K562 (cell line): ENCODE data around the gene OSM. TPM values are rescaled to one million over a fixed set of nuclear protein-coding genes. Genes with fewer than 3 reads are reported as not detected.

ENCODE experiments used
- ATAC-seq: fragments of 200-7000 bp; cut with Tn5 transposase; 3 replicates; pipeline ENCODE4 v1.9.1; 2020; ENCODE audit warnings: moderate library complexity
- BruUV-seq: library from RNA; stranded (reverse); fragments of 400-500 nt; replicated peaks from 2 replicates; lab custom pipeline; 2021; lab: Mats Ljungman, UMichigan
- CTCF ChIA-PET: fragments of 300-600 bp; formaldehyde crosslinking; extraction: SDS; loops from one replicate; lab custom pipeline; 2021; ENCODE audit warnings: low intra/inter-chr PET ratio; lab: Yijun Ruan, JAX
- POLR2A ChIA-PET: fragments of 300-600, 350-650 bp; sonication (Branson Sonifier 250); formaldehyde crosslinking; extraction: SDS; loops from one replicate; lab custom pipeline; 2021; ENCODE audit warnings: antibody characterized with exemption, inconsistent platforms; lab: Yijun Ruan, JAX
- DNase-seq, 4 experiments: peaks; one replicate each; pipeline versions ENCODE4 v3.0.0 to v3.0.0-alpha.2; 2011 to 2018; ENCODE audit warnings: low spot score in 3 of 4, mixed read lengths in 3 of 4; ENCODE audit errors: extremely low read depth in 1 of 4
- FAIRE-seq: peaks from 2 replicates; lab custom pipeline; 2011; peaks lifted over from hg19 to GRCh38; lab: Jason Lieb, UNC
- H2AFZ ChIP-seq: 2 replicates; pipeline ENCODE4 v1.6.0; 2011; ENCODE audit warnings: low read depth, low read length, control low read depth, inconsistent platforms
- H3K27ac ChIP-seq: fragments of 200-600 bp; 3 replicates; pipeline ENCODE4 v1.8.0; 2011; ENCODE audit warnings: low read depth, mild to moderate bottlenecking, control low read depth, inconsistent platforms, low read length, moderate library complexity, mixed read lengths; ENCODE audit errors: extremely low read depth
- H3K27me3 ChIP-seq, 2 experiments: fragments of 300-600 bp in 1 of 2; 2 replicates in 1 of 2; 3 replicates in 1 of 2; pipeline versions ENCODE4 v1.6.0 to v1.8.0; 2011; ENCODE audit warnings: inconsistent platforms in 2 of 2, low read length in 2 of 2, mild to moderate bottlenecking in 1 of 2, mixed read lengths in 1 of 2, moderate library complexity in 1 of 2; ENCODE audit not compliant: control insufficient read depth in 2 of 2, insufficient read depth in 2 of 2
- H3K36me3 ChIP-seq: fragments of 300-600 bp; 3 replicates; pipeline ENCODE4 v1.8.0; 2011; ENCODE audit warnings: mild to moderate bottlenecking, low read length, inconsistent platforms; ENCODE audit not compliant: control insufficient read depth, insufficient read depth
- H3K4me1 ChIP-seq, 2 experiments: fragments of 200-600 bp in 1 of 2; replicated peaks in 1 of 2; 2 replicates in 1 of 2; 3 replicates in 1 of 2; pipeline versions ENCODE4 v1.5.1 to v1.8.0; 2011; ENCODE audit warnings: inconsistent platforms in 2 of 2, low read length in 2 of 2, mild to moderate bottlenecking in 1 of 2, mixed read lengths in 1 of 2, moderate library complexity in 1 of 2; ENCODE audit not compliant: control insufficient read depth in 2 of 2, insufficient read depth in 2 of 2
- H3K4me2 ChIP-seq: 2 replicates; pipeline ENCODE4 v1.6.1; 2011; ENCODE audit warnings: low read length, control low read depth, inconsistent platforms, mixed read lengths; ENCODE audit not compliant: insufficient read depth
- H3K4me3 ChIP-seq: fragments of 200-600 bp; sonication (generic), shearing (Covaris generic); 2 replicates; pipeline ENCODE4 v1.5.1; 2016; ENCODE audit warnings: control low read depth, inconsistent platforms
- H3K79me2 ChIP-seq: fragments of 200-600 bp; 3 replicates; pipeline ENCODE4 v1.8.0; 2011; ENCODE audit warnings: low read length, inconsistent platforms; ENCODE audit not compliant: control insufficient read depth, insufficient read depth
- H3K9ac ChIP-seq, 2 experiments: 2 replicates each; pipeline versions ENCODE4 v1.6.0 to v1.6.1; 2011; ENCODE audit warnings: low read depth in 2 of 2, low read length in 2 of 2, control low read depth in 1 of 2, inconsistent platforms in 1 of 2, mild to moderate bottlenecking in 1 of 2, mixed read lengths in 1 of 2; ENCODE audit not compliant: insufficient read depth in 1 of 2
- H3K9me1 ChIP-seq: one replicate; pipeline ENCODE4 v1.6.0; 2011; ENCODE audit warnings: inconsistent platforms, mild to moderate bottlenecking, low read length, moderate library complexity; ENCODE audit not compliant: control insufficient read depth, insufficient read depth
- H3K9me3 ChIP-seq: replicated peaks from 2 replicates; pipeline ENCODE4 v1.5.1; 2011; ENCODE audit warnings: low read depth, low read length, inconsistent platforms; ENCODE audit not compliant: control insufficient read depth, insufficient read depth
- H4K20me1 ChIP-seq: replicated peaks from 2 replicates; pipeline ENCODE4 v1.6.1; 2011; ENCODE audit warnings: low read length, inconsistent platforms, mixed read lengths; ENCODE audit not compliant: control insufficient read depth, insufficient read depth
- DACH1 ChIP-seq: fragments of 450-650 bp; IDR thresholded peaks from 2 replicates; pipeline ENCODE4 v1.6.1; 2018; ENCODE audit not compliant: partially characterized antibody
- ETV6 ChIP-seq, 3 experiments: fragments of 150-350 bp in 1 of 3; sonication (generic) in 1 of 3; formaldehyde crosslinking in 1 of 3; IDR thresholded peaks; 2 replicates each; pipeline versions ENCODE4 v1.6.1 to v1.8.0; 2014 to 2022; ENCODE audit warnings: borderline replicate concordance in 2 of 3, low read depth in 2 of 3, antibody characterized with exemption in 1 of 3, low read length in 1 of 3, mild to moderate bottlenecking in 1 of 3, missing genetic modification reagents in 1 of 3
- HDAC2 ChIP-seq: fragments of 450-650 bp; IDR thresholded peaks from 2 replicates; pipeline ENCODE4 v1.6.1; 2016; ENCODE audit warnings: mild to moderate bottlenecking
- HDAC3 ChIP-seq: fragments of 450-650 bp; IDR thresholded peaks from 2 replicates; pipeline ENCODE4 v1.6.1; 2018; ENCODE audit warnings: borderline replicate concordance, mild to moderate bottlenecking, moderate library complexity; ENCODE audit not compliant: partially characterized antibody
- HEY1 ChIP-seq: fragments of 250-450 bp; sonication (Bioruptor Pico); IDR thresholded peaks from 2 replicates; pipeline ENCODE4 v1.5.0; 2020; ENCODE audit warnings: mild to moderate bottlenecking, moderate library complexity, borderline replicate concordance
- MAFG ChIP-seq: fragments of 450-650 bp; conservative IDR thresholded peaks from 2 replicates; pipeline ENCODE4 v1.6.1; 2016; ENCODE audit warnings: missing genetic modification characterization, missing compliant biosample characterization
- NCOR1 ChIP-seq: fragments of 450-650 bp; IDR thresholded peaks from 2 replicates; pipeline ENCODE4 v1.6.1; 2016; ENCODE audit warnings: mild to moderate bottlenecking, moderate library complexity
- RCOR1 ChIP-seq, 2 experiments: IDR thresholded peaks; 2 replicates each; pipeline ENCODE4 v1.6.1; 2012; ENCODE audit warnings: low read depth in 2 of 2, low read length in 2 of 2, borderline replicate concordance in 1 of 2, improper control_type of control experiment in 1 of 2
- RFX1 ChIP-seq: fragments of 450-650 bp; IDR thresholded peaks from 2 replicates; pipeline ENCODE4 v1.6.1; 2016; ENCODE audit warnings: mild to moderate bottlenecking, moderate library complexity
- TAL1 ChIP-seq: fragments of 450-650 bp; IDR thresholded peaks from 2 replicates; pipeline ENCODE4 v1.6.1; 2016; ENCODE audit warnings: mild to moderate bottlenecking
- ZNF76 ChIP-seq: fragments of 250-450 bp; sonication (Bioruptor Pico); IDR thresholded peaks from 2 replicates; pipeline ENCODE4 v1.4.0; 2020; ENCODE audit warnings: mild to moderate bottlenecking, moderate library complexity, borderline replicate concordance
- WGBS: fragments of 100-300 bp; shearing (Covaris generic); methylation state at CpG from one replicate; pipeline ENCODE4 v1.1.6; 2016; ENCODE audit warnings: low coverage, mixed read lengths; ENCODE audit not compliant: insufficient coverage; ENCODE audit errors: missing lambda C conversion rate; 5-methylcytosine and 5-hydroxymethylcytosine counted together
- in situ Hi-C: fragments of 300-500 bp; cut with MboI; formaldehyde crosslinking; loops from 4 replicates; pipeline ENCODE4 v1.15.0; 2018; ENCODE audit warnings: inconsistent platforms, mixed read lengths
- intact Hi-C: fragments of 100-400 bp; cut with micrococcal nuclease; formaldehyde crosslinking; loops from 2 replicates; pipeline ENCODE4 v1.14.2; 2022
- polyA plus RNA-seq, 8 experiments: library from polyadenylated mRNA; depleted of rRNA in 4 of 8; stranded (reverse) in 5 of 8; unstranded in 3 of 8; fragments of >200 nt; fragmentation: Nextera tagmentation in 2 of 8; fragmentation: Illumina TruSeq in 1 of 8; extraction: Ambion mirVana in 2 of 8; extraction: Trizol in 1 of 8; gene quantifications; 2 replicates each; pipeline versions ENCODE4 v1.2.1 to v1.2.3, GENCODE V29; 2011 to 2014; ENCODE audit warnings: inconsistent platforms in 1 of 8, missing spikeins in 1 of 8
- total RNA-seq, 7 experiments: library from RNA; depleted of rRNA in 6 of 7; stranded (reverse); fragments of >200 nt in 6 of 7; fragmentation: Illumina TruSeq in 2 of 7; extraction: Trizol in 2 of 7; gene quantifications; 2 replicates each; pipeline versions ENCODE4 v1.2.1 to v1.2.3, GENCODE V29; 2011 to 2021; ENCODE audit warnings: low replicate concordance in 1 of 7
- TF ChIP-seq, protein P1 (sequence below): fragments of 200-800 bp; sonication (Bioruptor generic); IDR thresholded peaks from 2 replicates; pipeline ENCODE4 v1.6.1; 2016; ENCODE audit warnings: missing genetic modification characterization, missing compliant biosample characterization
- TF ChIP-seq, protein P2 (sequence below): fragments of 250-450 bp; sonication (Bioruptor Pico); IDR thresholded peaks from 2 replicates; pipeline ENCODE4 v1.5.0; 2021

OSM gene
- total and polyA plus RNA-seq, 9 of the 15 experiments (the other 6 are each of a cell fraction or from before 2014, with no cell fraction given) = 0.22 TPM; not detected in 8

DNA sequence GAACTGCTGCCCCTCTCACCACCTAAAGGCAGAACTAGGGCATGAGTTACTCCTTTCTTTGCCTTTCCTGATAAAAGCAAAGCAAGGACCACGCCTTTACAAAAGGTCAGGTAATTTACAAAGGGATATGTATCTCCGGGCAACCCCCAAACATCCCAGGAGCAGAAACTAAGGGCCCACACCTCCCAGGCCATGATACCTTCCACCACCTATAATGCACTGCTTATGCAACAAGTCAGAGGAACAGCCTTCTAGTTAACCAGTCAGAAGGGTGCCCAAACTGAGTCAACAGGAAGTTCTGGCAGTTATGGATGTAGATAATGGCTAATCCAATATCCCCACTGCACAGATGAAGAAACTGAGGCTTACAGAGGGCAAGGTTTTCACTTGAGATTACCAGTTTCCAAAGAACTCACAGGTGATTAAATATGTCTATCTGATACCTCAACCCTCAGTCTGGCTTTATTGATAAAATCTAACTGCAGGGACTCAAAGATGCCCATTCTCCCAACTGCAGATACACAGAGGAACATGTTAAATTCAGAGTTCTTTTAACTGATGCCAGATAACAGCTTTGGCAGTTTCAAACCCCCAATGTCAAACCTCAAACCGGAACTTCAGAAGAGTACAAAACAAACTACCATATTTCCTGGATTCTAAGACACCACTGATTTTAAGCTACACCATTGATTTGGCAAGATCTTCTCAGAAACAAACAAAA, 39.4 kb upstream of the OSM start:
- H4K20me1 ChIP-seq = no peaks in the 10 kb centered on the region; the same call in 1 of the 2 replicates
- WGBS = 3% methylated on average over 3 of the region's 3 CpGs
- peak overlapping the region; percentile 37 to 59; a peak in 3 of 4 replicates for H3K9ac ChIP-seq
- peaks cover 10% of the 10 kb centered on the region for H3K79me2 ChIP-seq
- in situ Hi-C loops = no loop called here
- no peaks in the 10 kb centered on the region for H3K9me1 ChIP-seq
- peak overlapping the region; percentile 39 for H3K4me2 ChIP-seq
- ATAC-seq (peak; percentile 24), FAIRE-seq (peak; percentile 26), DNase-seq (peak in 1 of 4 experiments; percentile 47)
- CTCF ChIA-PET = no interaction called here
- intact Hi-C loops = no loop called here
- H3K36me3 ChIP-seq = peaks cover 10% of the 10 kb centered on the region; the same call in 1 of the 3 replicates
- no TSS peak for BruUV-seq
- no peaks in the 10 kb centered on the region for H3K27me3 ChIP-seq
- H3K4me3 ChIP-seq = no peak overlapping the region
- 0 out of 2 replicates have a peak overlapping the region, but pooled peaks have one; percentile 23 for H2AFZ ChIP-seq
- peaks cover 5 to 39% of the 10 kb centered on the region in 2 experiments; a peak in 4 of 5 replicates for H3K4me1 ChIP-seq
- H3K9me3 ChIP-seq = no peaks in the 10 kb centered on the region
- peak overlapping the region; percentile 64; the same call in 2 of the 3 replicates for H3K27ac ChIP-seq
- POLR2A ChIA-PET = interaction anchor here (0.8 to 1.9 kb wide), 3 partner anchors 15 to 281 kb away, joined by 3 to 6 read pairs (median 3); no protein-coding TSS in a partner anchor
- TF ChIP-seq TAL1 (peak; percentile 39; the same call in 1 of the 2 replicates), RFX1 (no peak), MAFG (tag) (no peak), NCOR1 (peak; percentile 36; the same call in 1 of the 2 replicates), ZNF76 (CRISPR knock-in tag) (no peak), RCOR1 (IDR thresholded peaks at IDR 0.05; ENCODE audit: borderline replicate concordance in 1 of 2, low read depth in 2 of 2, low read length in 2 of 2) (peak in 1 of 2 experiments; percentile 74; a peak in 1 of 4 replicates), HEY1 (CRISPR knock-in tag) (no peak), HDAC2 (peak; percentile 85; the same call in 1 of the 2 replicates), ETV6 (IDR thresholded peaks at IDR 0.05; ENCODE audit: borderline replicate concordance in 1 of 2, low read depth in 2 of 2, low read length in 1 of 2) (0 out of 4 replicates have a peak, but pooled peaks of 1 of the 2 experiments have one; percentile 32), ETV6 (CRISPR knock-in tag; IDR thresholded peaks at IDR 0.05; ENCODE audit: borderline replicate concordance) (no peak), HDAC3 (peak; percentile 28), DACH1 (no peak)
- TF ChIP-seq, protein P1, sequence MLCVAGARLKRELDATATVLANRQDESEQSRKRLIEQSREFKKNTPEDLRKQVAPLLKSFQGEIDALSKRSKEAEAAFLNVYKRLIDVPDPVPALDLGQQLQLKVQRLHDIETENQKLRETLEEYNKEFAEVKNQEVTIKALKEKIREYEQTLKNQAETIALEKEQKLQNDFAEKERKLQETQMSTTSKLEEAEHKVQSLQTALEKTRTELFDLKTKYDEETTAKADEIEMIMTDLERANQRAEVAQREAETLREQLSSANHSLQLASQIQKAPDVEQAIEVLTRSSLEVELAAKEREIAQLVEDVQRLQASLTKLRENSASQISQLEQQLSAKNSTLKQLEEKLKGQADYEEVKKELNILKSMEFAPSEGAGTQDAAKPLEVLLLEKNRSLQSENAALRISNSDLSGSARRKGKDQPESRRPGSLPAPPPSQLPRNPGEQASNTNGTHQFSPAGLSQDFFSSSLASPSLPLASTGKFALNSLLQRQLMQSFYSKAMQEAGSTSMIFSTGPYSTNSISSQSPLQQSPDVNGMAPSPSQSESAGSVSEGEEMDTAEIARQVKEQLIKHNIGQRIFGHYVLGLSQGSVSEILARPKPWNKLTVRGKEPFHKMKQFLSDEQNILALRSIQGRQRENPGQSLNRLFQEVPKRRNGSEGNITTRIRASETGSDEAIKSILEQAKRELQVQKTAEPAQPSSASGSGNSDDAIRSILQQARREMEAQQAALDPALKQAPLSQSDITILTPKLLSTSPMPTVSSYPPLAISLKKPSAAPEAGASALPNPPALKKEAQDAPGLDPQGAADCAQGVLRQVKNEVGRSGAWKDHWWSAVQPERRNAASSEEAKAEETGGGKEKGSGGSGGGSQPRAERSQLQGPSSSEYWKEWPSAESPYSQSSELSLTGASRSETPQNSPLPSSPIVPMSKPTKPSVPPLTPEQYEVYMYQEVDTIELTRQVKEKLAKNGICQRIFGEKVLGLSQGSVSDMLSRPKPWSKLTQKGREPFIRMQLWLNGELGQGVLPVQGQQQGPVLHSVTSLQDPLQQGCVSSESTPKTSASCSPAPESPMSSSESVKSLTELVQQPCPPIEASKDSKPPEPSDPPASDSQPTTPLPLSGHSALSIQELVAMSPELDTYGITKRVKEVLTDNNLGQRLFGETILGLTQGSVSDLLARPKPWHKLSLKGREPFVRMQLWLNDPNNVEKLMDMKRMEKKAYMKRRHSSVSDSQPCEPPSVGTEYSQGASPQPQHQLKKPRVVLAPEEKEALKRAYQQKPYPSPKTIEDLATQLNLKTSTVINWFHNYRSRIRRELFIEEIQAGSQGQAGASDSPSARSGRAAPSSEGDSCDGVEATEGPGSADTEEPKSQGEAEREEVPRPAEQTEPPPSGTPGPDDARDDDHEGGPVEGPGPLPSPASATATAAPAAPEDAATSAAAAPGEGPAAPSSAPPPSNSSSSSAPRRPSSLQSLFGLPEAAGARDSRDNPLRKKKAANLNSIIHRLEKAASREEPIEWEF = no peak
- TF ChIP-seq, protein P2, sequence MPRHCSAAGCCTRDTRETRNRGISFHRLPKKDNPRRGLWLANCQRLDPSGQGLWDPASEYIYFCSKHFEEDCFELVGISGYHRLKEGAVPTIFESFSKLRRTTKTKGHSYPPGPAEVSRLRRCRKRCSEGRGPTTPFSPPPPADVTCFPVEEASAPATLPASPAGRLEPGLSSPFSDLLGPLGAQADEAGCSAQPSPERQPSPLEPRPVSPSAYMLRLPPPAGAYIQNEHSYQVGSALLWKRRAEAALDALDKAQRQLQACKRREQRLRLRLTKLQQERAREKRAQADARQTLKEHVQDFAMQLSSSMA (CRISPR knock-in tag) = no peak
